Fibroblast of mammary gland (primary cell): ENCODE results near the gene ADCY9.

Experiments
- DNase-seq: peaks from one replicate; pipeline ENCODE4 v3.0.0-alpha.2; 2010; ENCODE audit warnings: low read depth
- H3K4me3 ChIP-seq: 2 replicates; pipeline ENCODE4 v1.5.1; 2011; ENCODE audit warnings: low read depth, mild to moderate bottlenecking, low read length, moderate library complexity; ENCODE audit not compliant: control insufficient read depth
- TF ChIP-seq, protein P1 (sequence below): conservative IDR thresholded peaks from 2 replicates; pipeline ENCODE4 v1.5.1; 2011; ENCODE audit warnings: low read depth, low read length, inconsistent platforms; ENCODE audit not compliant: control insufficient read depth, insufficient read depth

ADCY9 gene

DNA sequence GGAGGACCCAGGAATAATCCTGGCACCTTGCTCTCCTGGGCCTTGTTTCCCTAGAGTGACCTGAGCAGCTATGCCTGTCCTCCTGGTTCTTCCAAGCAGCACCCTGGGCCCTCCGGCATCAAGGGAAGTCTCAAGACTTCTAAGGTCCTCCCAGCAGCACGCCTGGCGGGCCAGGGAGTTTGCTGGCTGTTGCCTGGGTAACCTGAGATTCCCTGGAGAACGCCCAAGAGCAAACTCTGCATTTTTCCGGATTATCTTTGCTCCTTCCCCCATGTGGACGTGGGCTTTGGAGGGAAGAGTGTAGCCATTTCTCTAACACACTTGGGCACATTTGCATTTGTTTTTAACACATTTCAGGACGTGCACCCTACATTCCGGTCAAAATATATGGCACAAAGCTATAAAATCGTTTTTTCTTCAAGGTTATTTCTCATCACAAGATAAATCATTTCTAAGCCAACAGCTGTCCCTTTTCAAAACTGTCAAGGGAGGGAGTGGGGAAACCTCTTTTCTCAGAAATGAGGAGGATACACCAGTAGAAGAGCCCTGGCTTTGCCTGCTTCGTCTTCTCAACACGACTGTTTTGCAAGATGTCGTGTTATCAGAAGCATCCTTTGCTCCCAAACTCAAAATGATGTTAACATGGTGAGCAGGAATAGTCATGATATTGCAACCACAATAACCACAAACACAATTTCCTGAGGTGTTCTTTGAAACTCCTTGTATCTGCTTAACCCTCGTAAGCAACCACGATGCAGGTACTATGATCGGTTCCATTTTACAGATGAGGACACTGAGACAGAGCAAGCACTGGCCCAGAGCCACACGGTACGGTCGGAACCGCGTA lies 116.5 kb downstream of the ADCY9 start:
- DNase-seq, result peak; percentile 71
- H3K4me3 ChIP-seq, result no peak overlapping the region
- TF ChIP-seq, protein P1, sequence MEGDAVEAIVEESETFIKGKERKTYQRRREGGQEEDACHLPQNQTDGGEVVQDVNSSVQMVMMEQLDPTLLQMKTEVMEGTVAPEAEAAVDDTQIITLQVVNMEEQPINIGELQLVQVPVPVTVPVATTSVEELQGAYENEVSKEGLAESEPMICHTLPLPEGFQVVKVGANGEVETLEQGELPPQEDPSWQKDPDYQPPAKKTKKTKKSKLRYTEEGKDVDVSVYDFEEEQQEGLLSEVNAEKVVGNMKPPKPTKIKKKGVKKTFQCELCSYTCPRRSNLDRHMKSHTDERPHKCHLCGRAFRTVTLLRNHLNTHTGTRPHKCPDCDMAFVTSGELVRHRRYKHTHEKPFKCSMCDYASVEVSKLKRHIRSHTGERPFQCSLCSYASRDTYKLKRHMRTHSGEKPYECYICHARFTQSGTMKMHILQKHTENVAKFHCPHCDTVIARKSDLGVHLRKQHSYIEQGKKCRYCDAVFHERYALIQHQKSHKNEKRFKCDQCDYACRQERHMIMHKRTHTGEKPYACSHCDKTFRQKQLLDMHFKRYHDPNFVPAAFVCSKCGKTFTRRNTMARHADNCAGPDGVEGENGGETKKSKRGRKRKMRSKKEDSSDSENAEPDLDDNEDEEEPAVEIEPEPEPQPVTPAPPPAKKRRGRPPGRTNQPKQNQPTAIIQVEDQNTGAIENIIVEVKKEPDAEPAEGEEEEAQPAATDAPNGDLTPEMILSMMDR, result no peak

- peak; percentile 57 for DNase-seq
- H3K4me3 ChIP-seq, result no peak overlapping the region
- TF ChIP-seq, protein P1, result peak; percentile 3
Observed at GRCh38 chr16:3998793-3999478, 117.3 kb downstream of the ADCY9 start.

- DNase-seq, result no peak
- TF ChIP-seq, protein P1, result no peak
- H3K4me3 ChIP-seq, result no peak overlapping the region
Observed at GRCh38 chr16:3997231-3997841, 118.9 kb downstream of the ADCY9 start.

DNA sequence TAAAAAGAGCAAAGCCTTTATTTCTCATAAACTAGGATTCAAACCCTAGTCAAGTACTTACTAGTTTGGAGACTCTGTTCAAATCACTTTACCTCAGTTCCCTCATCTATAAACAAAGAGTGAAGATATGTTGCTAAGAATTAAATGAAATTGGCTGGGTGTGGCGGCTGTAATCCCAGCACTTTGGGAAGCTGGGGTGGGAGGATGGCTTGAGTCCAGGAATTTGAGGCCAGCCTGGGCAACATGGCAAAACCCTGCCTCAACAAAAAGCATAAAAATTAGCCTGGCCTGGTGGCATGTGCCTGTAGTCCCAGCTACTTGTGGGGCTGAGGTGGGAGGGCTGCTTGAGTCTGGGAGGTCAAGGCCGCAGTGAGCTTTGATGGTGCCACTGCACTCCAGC lies 121.2 kb downstream of the ADCY9 start:
- H3K4me3 ChIP-seq, result no peak overlapping the region
- DNase-seq, result no peak
- TF ChIP-seq, protein P1, result no peak

- TF ChIP-seq, protein P1, result no peak
- no peak for DNase-seq
- H3K4me3 ChIP-seq, result no peak overlapping the region
Observed at GRCh38 chr16:3993052-3993785, 123.0 kb downstream of the ADCY9 start.
